ENCODE data around the gene HADHB.
"Not testable (repeated sequence)": the region's sequence is repeated elsewhere in the genome, so short reads cannot be mapped to it uniquely, and the experiment has no call there.

HADHB gene

DNA sequence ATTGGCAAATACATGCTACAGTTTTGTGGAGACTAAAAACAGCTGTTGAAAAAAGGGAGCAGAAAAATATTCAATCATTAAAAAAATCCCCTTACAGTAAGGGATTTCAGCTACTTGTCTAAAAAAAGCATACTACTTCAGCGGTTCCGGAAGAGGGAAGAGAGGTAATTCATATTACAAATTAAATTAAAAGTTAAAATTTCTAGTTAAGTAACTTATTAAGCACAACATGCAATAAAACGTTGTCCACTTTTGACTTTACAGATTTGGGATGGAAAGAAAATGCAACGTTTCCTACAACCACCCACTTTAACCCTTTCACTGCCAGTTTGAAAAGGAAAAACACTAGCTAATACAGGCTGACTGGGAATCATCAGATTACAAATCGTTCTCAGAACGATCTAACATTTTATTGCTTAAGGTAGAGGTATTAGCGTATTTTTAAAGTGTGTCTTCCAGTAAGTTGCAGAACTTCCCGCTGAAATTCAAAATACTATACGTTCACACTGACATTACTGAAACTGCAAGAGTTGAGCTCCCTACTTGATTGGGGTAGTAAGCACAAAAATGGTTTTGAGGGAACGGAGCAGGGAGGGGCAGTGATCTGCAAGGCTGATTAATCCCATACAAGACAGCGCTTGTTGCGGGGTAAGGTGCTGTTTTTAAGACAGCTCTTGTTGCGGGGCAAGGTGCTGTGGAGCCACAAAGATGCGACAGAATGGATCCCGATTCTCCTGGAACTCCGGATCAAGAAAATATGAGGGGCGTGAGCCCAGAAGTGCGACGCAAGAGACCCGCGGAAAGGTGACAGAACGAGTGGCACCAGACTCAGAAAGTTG, 1.1 kb upstream of the HADHB start:
- TF ChIP-seq PAX5 (IDR thresholded peaks at IDR 0.05; ENCODE audit: insufficient read depth, low read length, severe bottlenecking) (no peak), SPI1 (IDR thresholded peaks at IDR 0.05; ENCODE audit: low read depth, low read length) (no peak), POU2F2 (IDR thresholded peaks at IDR 0.05; ENCODE audit: low read depth, low read length) (no peak), TAF1 (IDR thresholded peaks at IDR 0.05; ENCODE audit: low read depth, low read length) (no peak), POLR2A (IDR thresholded peaks at IDR 0.05; ENCODE audit: low read depth, low read length) (no peak), POLR2AphosphoS5 (IDR thresholded peaks at IDR 0.05; ENCODE audit: low read depth, low read length) (no peak)
- FAIRE-seq (peak; percentile 78), DNase-seq (ENCODE audit: insufficient read length, low spot score) (no peak)

GRCh38 chr2:26245231-26245732, 543 bp downstream of the HADHB start:
- FAIRE-seq (peak; percentile 56), DNase-seq (ENCODE audit: insufficient read length, low spot score) (no peak)
- TF ChIP-seq POLR2A (IDR thresholded peaks at IDR 0.05; ENCODE audit: low read depth, low read length) (no peak; the same call in 1 of the 2 replicates), POU2F2 (IDR thresholded peaks at IDR 0.05; ENCODE audit: low read depth, low read length) (no peak), TAF1 (IDR thresholded peaks at IDR 0.05; ENCODE audit: low read depth, low read length) (0 out of 2 replicates have a peak, but pooled peaks have one; percentile 53), POLR2AphosphoS5 (IDR thresholded peaks at IDR 0.05; ENCODE audit: low read depth, low read length) (no peak), SPI1 (IDR thresholded peaks at IDR 0.05; ENCODE audit: low read depth, low read length) (no peak)

GRCh38 chr2:26245810-26246209, 1.1 kb downstream of the HADHB start:
- no peak for TF ChIP-seq SPI1 (IDR thresholded peaks at IDR 0.05; ENCODE audit: low read depth, low read length)
- TF ChIP-seq POLR2AphosphoS5 (IDR thresholded peaks at IDR 0.05; ENCODE audit: low read depth, low read length): no peak
- TF ChIP-seq TAF1 (IDR thresholded peaks at IDR 0.05; ENCODE audit: low read depth, low read length): no peak
- TF ChIP-seq POU2F2 (IDR thresholded peaks at IDR 0.05; ENCODE audit: low read depth, low read length): no peak
- TF ChIP-seq PAX5 (IDR thresholded peaks at IDR 0.05; ENCODE audit: insufficient read depth, low read length, severe bottlenecking): no peak
- TF ChIP-seq POLR2A (IDR thresholded peaks at IDR 0.05; ENCODE audit: low read depth, low read length): no peak
- DNase-seq (ENCODE audit: insufficient read length, low spot score) (peak; percentile 15), FAIRE-seq (no peak)

DNA sequence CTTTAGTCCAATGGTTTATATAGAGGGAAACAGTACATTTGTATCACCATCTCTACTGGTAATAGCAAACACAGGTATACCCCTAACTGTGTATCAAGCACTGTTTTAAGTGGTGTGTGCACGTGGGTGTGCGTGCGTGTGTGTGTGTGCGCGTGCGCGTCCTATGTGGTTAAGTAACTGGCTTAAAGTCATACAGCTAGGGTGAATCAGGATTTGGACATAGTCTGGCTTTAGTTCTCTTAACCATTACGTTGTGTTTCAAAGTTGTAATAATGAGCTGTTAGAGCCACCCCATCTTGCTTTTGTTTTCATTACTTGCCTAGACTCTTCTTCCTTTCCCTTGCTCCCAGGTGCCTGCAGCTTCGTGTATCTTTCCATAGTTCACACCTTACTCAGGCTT, 2.1 kb downstream of the HADHB start:
- FAIRE-seq (peak; percentile 16), DNase-seq (ENCODE audit: insufficient read length, low spot score) (no peak)

GRCh38 chr2:26249625-26250024, 4.9 kb downstream of the HADHB start:
- no peak for TF ChIP-seq TAF1 (IDR thresholded peaks at IDR 0.05; ENCODE audit: low read depth, low read length)
- TF ChIP-seq POLR2A (IDR thresholded peaks at IDR 0.05; ENCODE audit: low read depth, low read length): no peak
- no peak for TF ChIP-seq SPI1 (IDR thresholded peaks at IDR 0.05; ENCODE audit: low read depth, low read length)
- FAIRE-seq (no peak), DNase-seq (ENCODE audit: insufficient read length, low spot score) (no peak)

More for the DNA sequence above, 2.1 kb downstream of the HADHB start:
- TF ChIP-seq TAF1 (IDR thresholded peaks at IDR 0.05; ENCODE audit: low read depth, low read length) (no peak), POU2F2 (IDR thresholded peaks at IDR 0.05; ENCODE audit: low read depth, low read length) (no peak), POLR2AphosphoS5 (IDR thresholded peaks at IDR 0.05; ENCODE audit: low read depth, low read length) (no peak), PAX5 (IDR thresholded peaks at IDR 0.05; ENCODE audit: insufficient read depth, low read length, severe bottlenecking) (no peak), SPI1 (IDR thresholded peaks at IDR 0.05; ENCODE audit: low read depth, low read length) (no peak), POLR2A (IDR thresholded peaks at IDR 0.05; ENCODE audit: low read depth, low read length) (no peak)

DNA sequence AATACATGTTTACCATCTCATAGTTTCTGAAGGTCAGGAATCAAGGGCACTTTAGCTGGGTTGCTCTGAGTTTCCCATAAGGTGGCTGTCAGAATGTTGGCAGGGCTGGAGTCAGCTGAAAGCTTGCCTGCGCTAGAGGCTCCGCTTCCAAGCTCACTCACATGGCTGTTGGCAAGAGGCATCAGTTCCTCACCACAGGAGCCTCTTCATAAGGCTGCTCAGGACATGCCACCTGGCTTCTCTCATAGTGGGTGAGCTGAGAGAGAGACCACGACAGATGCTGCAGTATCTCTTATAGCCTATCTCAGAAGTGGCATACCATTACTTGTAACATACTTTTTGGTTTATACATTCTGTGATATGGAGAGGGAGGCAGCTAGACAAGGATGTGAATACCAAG, 7.2 kb downstream of the HADHB start:
- TF ChIP-seq TAF1 (IDR thresholded peaks at IDR 0.05; ENCODE audit: low read depth, low read length) (no peak), POLR2AphosphoS5 (IDR thresholded peaks at IDR 0.05; ENCODE audit: low read depth, low read length) (no peak), POU2F2 (IDR thresholded peaks at IDR 0.05; ENCODE audit: low read depth, low read length) (no peak), POLR2A (IDR thresholded peaks at IDR 0.05; ENCODE audit: low read depth, low read length) (no peak), PAX5 (IDR thresholded peaks at IDR 0.05; ENCODE audit: insufficient read depth, low read length, severe bottlenecking) (no peak), SPI1 (IDR thresholded peaks at IDR 0.05; ENCODE audit: low read depth, low read length) (no peak)
- FAIRE-seq (no peak), DNase-seq (ENCODE audit: insufficient read length, low spot score) (no peak)

DNA sequence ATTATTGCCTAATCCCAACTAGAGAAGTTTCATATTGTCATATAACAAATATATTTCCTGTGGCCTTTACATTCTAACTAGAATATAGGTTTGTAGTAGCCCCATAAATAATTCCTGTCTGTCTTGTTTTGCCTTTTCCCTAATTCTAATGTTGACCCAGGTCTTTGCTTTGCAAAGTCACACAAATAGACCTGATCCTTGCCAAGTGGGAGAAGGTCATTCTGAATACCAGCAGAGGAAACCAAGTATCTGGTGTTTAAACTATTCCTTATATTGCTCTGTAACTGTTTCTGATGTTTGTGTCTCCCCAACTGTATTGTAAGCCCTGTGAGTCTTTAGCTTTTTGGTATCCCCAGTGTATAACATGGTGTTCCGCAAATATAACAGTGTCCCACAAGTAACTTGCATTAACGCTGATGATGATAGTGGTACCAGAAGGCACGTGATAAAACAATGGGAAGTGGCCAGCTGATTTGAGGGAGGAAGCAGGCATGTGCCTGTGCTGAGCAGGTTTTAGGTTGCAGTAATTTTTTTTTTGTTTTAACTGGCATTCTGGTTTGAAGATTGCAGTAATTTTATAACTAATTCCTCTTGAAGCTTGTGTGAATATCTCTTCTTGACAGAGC, 11.1 kb downstream of the HADHB start:
- no peak for TF ChIP-seq SPI1 (IDR thresholded peaks at IDR 0.05; ENCODE audit: low read depth, low read length)
- no peak for TF ChIP-seq POLR2AphosphoS5 (IDR thresholded peaks at IDR 0.05; ENCODE audit: low read depth, low read length)
- TF ChIP-seq POU2F2 (IDR thresholded peaks at IDR 0.05; ENCODE audit: low read depth, low read length): no peak
- no peak for TF ChIP-seq PAX5 (IDR thresholded peaks at IDR 0.05; ENCODE audit: insufficient read depth, low read length, severe bottlenecking)
- no peak for TF ChIP-seq POLR2A (IDR thresholded peaks at IDR 0.05; ENCODE audit: low read depth, low read length)
- TF ChIP-seq TAF1 (IDR thresholded peaks at IDR 0.05; ENCODE audit: low read depth, low read length): no peak
- FAIRE-seq (no peak), DNase-seq (ENCODE audit: insufficient read length, low spot score) (no peak)

GRCh38 chr2:26258836-26259235, 14.1 kb downstream of the HADHB start:
- not testable (repeated sequence) for FAIRE-seq; DNase-seq (ENCODE audit: insufficient read length, low spot score)

DNA sequence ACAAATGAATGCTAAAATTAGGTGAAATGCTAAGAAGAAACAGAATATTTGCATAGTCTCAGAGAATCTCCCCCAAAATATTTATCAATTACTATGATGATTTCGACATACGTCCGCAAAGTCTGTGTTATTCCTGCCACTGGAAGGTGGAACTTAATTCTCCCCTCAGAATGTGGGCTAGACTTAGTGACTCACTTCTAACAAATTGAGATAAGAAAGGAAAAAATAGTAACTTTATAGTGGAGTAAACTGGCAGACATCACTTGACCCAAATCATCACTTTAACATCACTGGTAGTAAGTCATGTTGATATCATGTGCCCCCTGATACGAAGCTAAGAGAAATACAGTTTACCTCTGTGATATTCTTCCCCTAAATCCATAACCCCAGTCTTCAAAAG, 23.5 kb downstream of the HADHB start:
- no peak for FAIRE-seq
- TF ChIP-seq TAF1 (IDR thresholded peaks at IDR 0.05; ENCODE audit: low read depth, low read length) (no peak), PAX5 (IDR thresholded peaks at IDR 0.05; ENCODE audit: insufficient read depth, low read length, severe bottlenecking) (no peak), POLR2A (IDR thresholded peaks at IDR 0.05; ENCODE audit: low read depth, low read length) (no peak), POU2F2 (IDR thresholded peaks at IDR 0.05; ENCODE audit: low read depth, low read length) (no peak), POLR2AphosphoS5 (IDR thresholded peaks at IDR 0.05; ENCODE audit: low read depth, low read length) (no peak)
- DNase-seq (ENCODE audit: insufficient read length, low spot score): no peak

DNA sequence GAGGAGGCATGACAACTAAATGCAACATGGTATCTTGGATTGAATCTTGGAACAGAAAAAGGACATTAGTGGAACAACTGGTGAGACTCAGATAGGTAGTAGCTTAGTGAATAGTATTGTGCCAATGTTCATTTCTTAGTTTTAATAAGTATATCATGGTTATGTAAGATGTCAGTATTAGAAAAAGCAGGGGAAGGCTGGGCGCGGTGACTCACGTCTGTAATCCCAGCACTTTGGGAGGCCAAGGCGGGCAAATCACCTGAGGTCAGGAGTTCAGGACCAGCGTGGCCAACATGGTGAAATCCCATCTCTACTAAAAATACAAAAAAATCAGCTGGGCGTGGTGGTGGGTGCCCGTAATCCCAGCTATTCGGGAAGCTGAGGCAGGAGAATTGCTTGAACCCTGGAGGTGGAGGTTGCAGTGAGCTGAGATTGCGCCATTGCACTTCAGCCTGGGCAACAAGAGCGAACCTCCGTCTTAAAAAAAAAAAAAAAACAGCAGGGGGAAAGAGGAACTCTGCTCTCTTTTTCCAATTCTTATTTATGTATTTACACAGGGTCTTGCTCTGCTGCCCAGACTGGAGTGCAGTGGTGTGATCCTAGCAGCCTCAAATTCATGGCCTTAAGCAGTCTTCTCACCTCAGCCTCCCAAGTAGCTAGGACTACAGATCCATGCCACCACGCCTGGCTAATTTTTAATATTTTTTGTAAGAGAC, 24.1 kb downstream of the HADHB start:
- DNase-seq (ENCODE audit: insufficient read length, low spot score); FAIRE-seq: not testable (repeated sequence)

All from GM12891 (cell line).